Natural killer cell treated with Interleukin-12 subunit alpha and Interleukin-12 subunit beta and Interleukin-15 and Interleukin-18, amount 100 ng/mL, for 72 hours (primary cell): Measurements from ENCODE around the gene CSK. TPM values are rescaled to one million over a fixed set of nuclear protein-coding genes. Genes with fewer than 3 reads are reported as not detected.
"Not testable (repeated sequence)": the region's sequence is repeated elsewhere in the genome, so short reads cannot be mapped to it uniquely, and the experiment has no call there.

Experiments used
- ATAC-seq, 2 donors: fragments of 150-1000 bp; cut with Tn5 transposase in 1 of 2; sonication (Bioruptor Pico), chemical (Tn5 transposase) in 1 of 2; 2 replicates each; pipeline ENCODE4 v1.10.0; 2021
- DNase-seq: peaks from one replicate; pipeline ENCODE4 v3.0.0; 2022; ENCODE audit warnings: low spot score
- H3K27ac Mint-ChIP-seq, 2 donors: 1 replicate in 1 of 2; 2 replicates in 1 of 2; pipeline ENCODE4 v1.8.0; 2022; ENCODE audit warnings: mixed read lengths in 2 of 2, mild to moderate bottlenecking in 1 of 2, moderate library complexity in 1 of 2
- H3K27me3 Mint-ChIP-seq, 2 donors: 1 replicate in 1 of 2; 2 replicates in 1 of 2; pipeline ENCODE4 v1.8.0; 2022; ENCODE audit warnings: mixed read lengths in 2 of 2
- H3K36me3 Mint-ChIP-seq: one replicate; pipeline ENCODE4 v1.8.0; 2022; ENCODE audit warnings: mixed read lengths
- H3K4me1 Mint-ChIP-seq, 2 donors: 1 replicate in 1 of 2; 2 replicates in 1 of 2; pipeline ENCODE4 v1.8.0; 2022; ENCODE audit warnings: low read depth in 2 of 2, mixed read lengths in 2 of 2, mild to moderate bottlenecking in 1 of 2
- H3K4me3 Mint-ChIP-seq: one replicate; pipeline ENCODE4 v1.8.0; 2022; ENCODE audit warnings: mixed read lengths
- H3K9me3 Mint-ChIP-seq: 2 replicates; pipeline ENCODE4 v1.8.0; 2022; ENCODE audit warnings: mixed read lengths
- total RNA-seq, 2 donors: library from RNA; stranded (reverse); gene quantifications; one replicate each; pipeline ENCODE4 v1.2.3, GENCODE V29; 2022

CSK gene
- total RNA-seq, result 100 to 1,000 TPM; 323 TPM

GRCh38 chr15:74781431-74782258 lies at the start of gene CSK:
Gene CSK (plus strand): TSS chr15:74782080. CDS start chr15:74798298, 16,218 bp downstream.
- H3K4me3 Mint-ChIP-seq, result peak within 1 kb of the TSS; percentile 96
- H3K27me3 Mint-ChIP-seq, result no peaks in the 10 kb centered on the region
- DNase-seq (peak; percentile 91), ATAC-seq (peak; percentile 77 to 85)
- peaks cover 75 to 82% of the 10 kb centered on the region in 2 donors for H3K4me1 Mint-ChIP-seq
- peak within 1 kb of the TSS; percentile 100 for H3K27ac Mint-ChIP-seq
- peaks cover 6% of the 10 kb centered on the region for H3K36me3 Mint-ChIP-seq
- no peaks in the 10 kb centered on the region for H3K9me3 Mint-ChIP-seq

- Mint-ChIP-seq H3K27me3 (peaks cover 18 to 30% of the 10 kb centered on the region in 2 donors), H3K4me3 (no peak overlapping the region), H3K36me3 (peaks cover 9% of the 10 kb centered on the region), H3K4me1 (peaks cover 4 to 6% of the 10 kb centered on the region in 2 donors), H3K9me3 (no peaks in the 10 kb centered on the region), H3K27ac (no peak overlapping the region)
- DNase-seq (peak; percentile 51), ATAC-seq (no peak)
Measured at GRCh38 chr15:74732846-74733245, 49.0 kb upstream of the CSK start.

- no peak overlapping the region for H3K27ac Mint-ChIP-seq
- H3K9me3 Mint-ChIP-seq, result peaks cover 4% of the 10 kb centered on the region
- DNase-seq (no peak), ATAC-seq (no peak)
- H3K27me3 Mint-ChIP-seq, result peaks cover 18 to 34% of the 10 kb centered on the region in 2 donors
- peaks cover 4 to 11% of the 10 kb centered on the region in 2 donors for H3K4me1 Mint-ChIP-seq
- peaks cover 13% of the 10 kb centered on the region for H3K36me3 Mint-ChIP-seq
- no peak overlapping the region for H3K4me3 Mint-ChIP-seq
Measured at GRCh38 chr15:74733269-74733668, 48.6 kb upstream of the CSK start.

- DNase-seq (peak; percentile 16), ATAC-seq (no peak)
- Mint-ChIP-seq H3K4me1 (peaks cover 4 to 11% of the 10 kb centered on the region in 2 donors), H3K27me3 (peaks cover 18 to 36% of the 10 kb centered on the region in 2 donors), H3K4me3 (no peak overlapping the region), H3K36me3 (peaks cover 14% of the 10 kb centered on the region), H3K9me3 (peaks cover 5% of the 10 kb centered on the region), H3K27ac (no peak overlapping the region)
Measured at GRCh38 chr15:74735305-74735704, 46.6 kb upstream of the CSK start.

- peak; percentile 15 for DNase-seq
Measured at GRCh38 chr15:74738239-74738638, 43.6 kb upstream of the CSK start.

GRCh38 chr15:74742422-74742821 lies 39.5 kb upstream of the CSK start:
- H3K4me1 Mint-ChIP-seq, result peaks cover under 1 to 4% of the 10 kb centered on the region in 2 donors
- peaks cover 10% of the 10 kb centered on the region for H3K36me3 Mint-ChIP-seq
- peaks cover 13 to 28% of the 10 kb centered on the region in 2 donors for H3K27me3 Mint-ChIP-seq
- H3K27ac Mint-ChIP-seq, result no peak overlapping the region
- no peak overlapping the region for H3K4me3 Mint-ChIP-seq
- ATAC-seq (no peak), DNase-seq (peak; percentile 22)
- peaks cover 5% of the 10 kb centered on the region for H3K9me3 Mint-ChIP-seq

More at GRCh38 chr15:74738239-74738638, 43.6 kb upstream of the CSK start:
- not testable (repeated sequence) for H3K4me1 Mint-ChIP-seq, H3K27ac Mint-ChIP-seq, H3K9me3 Mint-ChIP-seq, ATAC-seq, H3K4me3 Mint-ChIP-seq
- Mint-ChIP-seq H3K27me3 (peaks cover 27 to 54% of the 10 kb centered on the region in 2 donors), H3K36me3 (peaks cover 14% of the 10 kb centered on the region)

- no peak for ATAC-seq
Measured at GRCh38 chr15:74746389-74746788, 35.5 kb upstream of the CSK start.

GRCh38 chr15:74748322-74748946 lies 33.4 kb upstream of the CSK start, which contains the start of gene CYP1A2:
Gene CYP1A2 (plus strand): TSS chr15:74748845. CDS start chr15:74749739, 894 bp downstream.
- no peaks in the 10 kb centered on the region for H3K36me3 Mint-ChIP-seq

More at GRCh38 chr15:74746389-74746788, 35.5 kb upstream of the CSK start:
- Mint-ChIP-seq H3K27me3 (peaks cover 5 to 10% of the 10 kb centered on the region in 2 donors), H3K4me3 (no peak overlapping the region), H3K4me1 (no peaks in the 10 kb centered on the region), H3K36me3 (no peaks in the 10 kb centered on the region), H3K27ac (no peak overlapping the region), H3K9me3 (no peaks in the 10 kb centered on the region)
- peak; percentile 3 for DNase-seq

GRCh38 chr15:74749832-74750231 lies 32.0 kb upstream of the CSK start:
- no peaks in the 10 kb centered on the region for H3K4me1 Mint-ChIP-seq
- H3K27ac Mint-ChIP-seq, result no peak overlapping the region
- no peaks in the 10 kb centered on the region for H3K27me3 Mint-ChIP-seq
- ATAC-seq (no peak), DNase-seq (peak; percentile 50)
- no peak overlapping the region for H3K4me3 Mint-ChIP-seq
- no peaks in the 10 kb centered on the region for H3K36me3 Mint-ChIP-seq
- no peaks in the 10 kb centered on the region for H3K9me3 Mint-ChIP-seq

More at GRCh38 chr15:74748322-74748946, 33.4 kb upstream of the CSK start, which contains the start of gene CYP1A2:
- Mint-ChIP-seq H3K4me3 (no peak within 1 kb of the TSS), H3K27me3 (no peaks in the 10 kb centered on the region), H3K27ac (no peak within 1 kb of the TSS), H3K9me3 (no peaks in the 10 kb centered on the region), H3K4me1 (no peaks in the 10 kb centered on the region)
- ATAC-seq (peak in 1 of 2 donors; percentile 34), DNase-seq (peak; percentile 23)

GRCh38 chr15:74750751-74751150 lies 31.1 kb upstream of the CSK start:
- H3K4me1 Mint-ChIP-seq, result no peaks in the 10 kb centered on the region
- H3K27me3 Mint-ChIP-seq, result no peaks in the 10 kb centered on the region
- ATAC-seq (no peak), DNase-seq (no peak)
- no peaks in the 10 kb centered on the region for H3K9me3 Mint-ChIP-seq
- no peak overlapping the region for H3K27ac Mint-ChIP-seq
- no peak overlapping the region for H3K4me3 Mint-ChIP-seq
- no peaks in the 10 kb centered on the region for H3K36me3 Mint-ChIP-seq

- DNase-seq (peak; percentile 45), ATAC-seq (peak in 1 of 2 donors; percentile 13)
- no peaks in the 10 kb centered on the region for H3K4me1 Mint-ChIP-seq
- no peaks in the 10 kb centered on the region for H3K36me3 Mint-ChIP-seq
- no peaks in the 10 kb centered on the region for H3K9me3 Mint-ChIP-seq
- H3K4me3 Mint-ChIP-seq, result no peak overlapping the region
- no peaks in the 10 kb centered on the region for H3K27me3 Mint-ChIP-seq
- peak overlapping the region in 1 of 2 donors; percentile 21 for H3K27ac Mint-ChIP-seq
Measured at GRCh38 chr15:74752011-74752410, 29.9 kb upstream of the CSK start.

GRCh38 chr15:74752531-74752930 lies 29.3 kb upstream of the CSK start:
- Mint-ChIP-seq H3K4me3 (no peak overlapping the region), H3K4me1 (no peaks in the 10 kb centered on the region), H3K27me3 (no peaks in the 10 kb centered on the region), H3K36me3 (no peaks in the 10 kb centered on the region), H3K9me3 (no peaks in the 10 kb centered on the region), H3K27ac (peak overlapping the region in 1 of 2 donors; percentile 21)
- DNase-seq (no peak), ATAC-seq (no peak)

- H3K27me3 Mint-ChIP-seq, result no peaks in the 10 kb centered on the region
- H3K27ac Mint-ChIP-seq, result no peak overlapping the region
- H3K36me3 Mint-ChIP-seq, result no peaks in the 10 kb centered on the region
- H3K9me3 Mint-ChIP-seq, result no peaks in the 10 kb centered on the region
- no peak for DNase-seq
- ATAC-seq, result peak in 1 of 2 donors; percentile 20
- no peak overlapping the region for H3K4me3 Mint-ChIP-seq
- no peaks in the 10 kb centered on the region for H3K4me1 Mint-ChIP-seq
Measured at GRCh38 chr15:74754593-74755215, 27.2 kb upstream of the CSK start.
